GM19193 (cell line): ENCODE data around the gene SLC1A1.

Source experiments
- POLR2A ChIP-seq: IDR thresholded peaks from 4 replicates; pipeline ENCODE4 v1.6.1; 2011; ENCODE audit not compliant: insufficient read depth, insufficient read length; ENCODE audit errors: extremely low read depth

Gene SLC1A1

DNA sequence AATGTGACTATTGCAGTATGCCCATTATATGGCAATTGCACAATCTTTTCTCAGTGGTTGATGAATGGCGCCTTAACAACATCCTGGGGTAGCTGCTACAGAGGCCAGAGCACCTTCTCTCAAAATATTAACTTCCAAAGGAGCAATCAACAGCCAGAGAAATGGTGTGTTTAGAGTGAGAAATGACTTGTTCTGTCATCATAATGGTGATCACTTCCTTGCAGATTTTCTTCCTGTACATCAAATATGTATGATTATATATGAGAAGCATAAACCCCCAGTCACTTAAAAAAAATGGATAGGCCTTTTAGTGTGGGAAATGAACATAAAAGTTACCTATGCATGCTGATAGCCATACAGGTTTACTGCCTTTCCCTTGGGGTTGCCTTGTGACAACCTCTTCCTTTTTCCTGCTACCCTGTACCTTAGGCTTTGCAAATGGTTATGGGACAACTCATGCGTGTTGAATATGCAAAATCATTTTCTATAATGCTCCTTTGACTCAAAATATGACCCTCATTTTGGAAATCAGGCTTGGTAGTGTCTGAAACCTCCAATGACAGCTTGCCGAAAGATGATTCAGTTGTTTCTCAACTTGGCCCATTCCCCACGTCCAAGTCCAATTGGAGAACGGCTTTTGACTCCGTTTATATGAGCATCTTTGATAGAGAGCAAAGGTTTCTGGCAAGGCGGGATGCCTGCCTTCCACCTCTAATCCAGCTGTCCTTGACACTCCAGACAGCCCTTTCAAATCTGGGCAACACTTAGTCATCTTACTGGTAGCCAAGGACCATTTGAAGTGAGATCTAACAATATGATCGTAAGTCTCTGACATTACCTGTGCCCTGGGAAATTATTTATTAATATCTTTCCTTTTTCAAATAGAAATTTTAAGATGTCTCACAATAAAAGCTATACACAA, 69.3 kb downstream of the SLC1A1 start:
- TF ChIP-seq POLR2A: no peak

DNA sequence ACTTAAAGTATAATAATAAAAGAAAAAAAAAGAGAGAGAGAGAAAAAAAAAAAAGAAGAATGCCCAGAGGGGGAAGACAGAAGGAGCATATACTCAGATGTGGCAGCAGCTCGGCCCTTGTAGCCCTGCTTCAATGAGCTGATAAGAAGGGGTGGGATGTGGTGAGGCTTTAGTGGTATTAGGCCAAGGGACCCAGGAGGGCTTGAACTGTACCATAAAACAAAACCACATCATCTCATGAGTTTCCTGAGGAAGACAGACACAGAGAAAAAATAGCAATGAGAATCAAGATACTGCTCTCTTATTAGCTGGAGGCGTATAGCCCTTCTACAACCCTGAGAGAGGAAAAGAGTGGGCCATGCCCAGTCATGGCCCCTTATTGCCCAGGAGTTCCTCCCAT, 72.8 kb downstream of the SLC1A1 start:
- no peak for TF ChIP-seq POLR2A

DNA sequence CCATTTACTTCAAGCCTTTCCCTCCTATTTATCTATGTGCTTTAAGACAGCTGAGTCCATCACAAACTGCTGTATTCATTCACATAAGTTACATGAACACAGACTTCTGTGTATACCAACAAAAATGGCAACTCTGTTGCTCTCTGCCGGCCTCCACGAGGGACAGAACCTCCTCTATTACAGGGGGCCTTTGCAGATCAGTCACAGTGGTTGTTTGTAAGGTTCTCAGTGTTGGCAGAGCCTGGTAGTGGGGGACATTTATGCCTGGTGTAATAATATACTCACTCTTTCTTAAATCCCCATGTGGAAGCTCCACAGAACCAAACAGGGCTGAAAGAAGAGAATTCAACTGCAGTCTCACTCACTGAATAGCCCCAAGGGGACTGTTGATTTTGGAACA, 76.5 kb downstream of the SLC1A1 start:
- TF ChIP-seq POLR2A: no peak

DNA sequence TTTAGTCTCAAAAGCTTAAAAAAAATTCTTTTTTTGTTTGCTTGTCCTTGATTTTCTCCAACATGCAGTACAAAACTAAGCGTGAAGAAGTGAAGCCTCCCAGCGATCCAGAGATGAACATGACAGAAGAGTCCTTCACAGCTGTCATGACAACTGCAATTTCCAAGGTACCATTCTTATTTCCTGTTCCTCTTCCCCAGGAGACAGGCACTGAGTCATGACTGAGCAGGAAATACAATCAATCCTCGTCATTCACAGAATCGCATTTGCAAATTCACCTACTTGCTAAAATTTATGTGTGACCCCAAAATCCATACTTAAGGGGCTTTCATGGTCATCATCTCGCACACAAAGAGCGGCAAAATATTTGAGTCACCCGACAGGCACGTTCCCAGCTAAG, 77.3 kb downstream of the SLC1A1 start:
- TF ChIP-seq POLR2A: no peak

DNA sequence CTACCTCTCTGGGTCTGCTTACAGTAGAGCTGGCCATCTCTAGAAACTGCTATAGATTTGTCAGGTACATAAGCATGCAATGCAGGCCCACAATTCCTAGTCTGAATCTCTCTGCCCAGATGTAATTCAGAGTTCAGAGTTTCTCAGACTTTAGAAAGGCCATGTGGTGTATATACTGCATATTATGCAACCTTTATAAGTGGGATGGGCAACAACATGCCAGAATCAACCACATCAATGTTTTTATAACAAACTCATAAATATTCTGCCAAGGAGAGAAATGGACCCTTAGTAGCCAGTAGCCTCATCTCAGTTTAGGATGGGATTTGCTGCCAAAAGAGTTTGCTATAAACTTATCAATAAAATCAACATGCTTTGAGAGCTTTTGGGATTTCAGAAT, 78.8 kb downstream of the SLC1A1 start:
- TF ChIP-seq POLR2A: no peak

DNA sequence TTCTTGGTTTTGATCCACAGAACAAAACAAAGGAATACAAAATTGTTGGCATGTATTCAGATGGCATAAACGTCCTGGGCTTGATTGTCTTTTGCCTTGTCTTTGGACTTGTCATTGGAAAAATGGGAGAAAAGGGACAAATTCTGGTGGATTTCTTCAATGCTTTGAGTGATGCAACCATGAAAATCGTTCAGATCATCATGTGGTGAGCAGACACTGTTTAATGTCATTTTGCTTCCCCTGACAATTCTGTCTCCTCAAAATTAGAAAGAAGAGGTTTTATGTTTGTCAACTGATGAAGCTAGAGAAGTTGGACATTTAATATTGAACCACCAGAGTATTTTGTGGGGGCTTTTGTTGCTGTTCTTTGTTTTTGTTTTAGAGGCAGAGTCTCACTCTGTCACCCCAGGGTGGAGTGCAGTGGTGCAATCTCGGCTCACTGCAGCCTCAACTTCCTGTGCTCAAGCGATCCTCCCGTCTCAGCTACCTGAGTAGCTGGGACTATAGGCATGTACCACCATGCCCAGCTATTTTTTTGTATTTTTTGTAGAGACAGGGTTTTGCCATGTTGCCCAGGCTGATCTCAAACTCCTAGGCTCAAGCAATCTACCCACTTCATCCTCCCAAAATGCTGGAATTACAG, 82.0 kb downstream of the SLC1A1 start:
- TF ChIP-seq POLR2A: no peak

DNA sequence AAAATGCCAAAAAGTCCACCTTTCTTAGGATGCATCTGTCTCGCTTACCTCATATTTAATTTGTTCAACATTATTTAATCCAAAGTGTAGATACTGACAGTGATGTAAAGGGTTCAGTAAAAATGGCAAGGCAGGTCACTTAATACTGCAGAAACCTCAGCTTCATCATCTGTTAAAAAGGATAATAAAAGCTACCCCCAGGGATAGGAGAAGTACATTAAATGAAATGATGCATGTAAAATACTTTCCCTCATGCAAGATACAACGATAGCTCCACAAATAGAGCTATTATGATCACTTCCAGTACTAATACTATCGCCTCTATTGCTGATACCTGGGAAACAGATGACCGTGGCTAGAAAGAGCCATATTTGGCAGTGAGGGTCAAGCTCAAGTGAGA, 82.9 kb downstream of the SLC1A1 start:
- no peak for TF ChIP-seq POLR2A

DNA sequence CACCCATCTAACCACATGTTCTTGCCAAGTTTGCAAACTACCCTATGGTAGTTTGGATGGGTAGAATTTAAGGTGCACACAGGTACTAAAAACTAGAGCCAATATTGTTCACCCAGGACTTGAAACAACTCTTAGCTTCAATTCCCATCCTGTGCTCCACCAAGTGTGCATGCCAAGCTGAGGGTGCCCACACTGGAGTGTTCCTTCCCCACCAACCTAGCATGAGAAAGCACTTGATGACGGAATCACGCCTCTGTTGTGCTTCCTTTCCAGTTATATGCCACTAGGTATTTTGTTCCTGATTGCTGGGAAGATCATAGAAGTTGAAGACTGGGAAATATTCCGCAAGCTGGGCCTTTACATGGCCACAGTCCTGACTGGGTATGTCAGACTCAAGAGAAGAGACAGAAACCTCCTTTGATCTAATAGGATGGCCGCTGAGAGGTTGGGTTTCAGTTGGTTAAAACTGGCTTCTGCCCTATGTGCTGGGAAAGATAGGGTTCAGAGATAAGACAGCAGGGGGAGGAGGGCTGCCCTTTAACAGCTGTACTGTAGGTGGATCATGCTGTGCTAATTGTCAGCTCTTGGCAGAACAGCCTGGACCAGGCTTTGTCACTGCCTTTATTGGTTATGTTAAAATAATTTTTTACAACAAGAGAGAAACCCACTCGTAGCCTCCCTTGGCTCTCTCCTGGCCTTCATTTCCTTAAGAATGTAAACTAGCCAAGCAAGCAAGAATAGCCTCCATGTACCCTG, 83.5 kb downstream of the SLC1A1 start:
- no peak for TF ChIP-seq POLR2A

DNA sequence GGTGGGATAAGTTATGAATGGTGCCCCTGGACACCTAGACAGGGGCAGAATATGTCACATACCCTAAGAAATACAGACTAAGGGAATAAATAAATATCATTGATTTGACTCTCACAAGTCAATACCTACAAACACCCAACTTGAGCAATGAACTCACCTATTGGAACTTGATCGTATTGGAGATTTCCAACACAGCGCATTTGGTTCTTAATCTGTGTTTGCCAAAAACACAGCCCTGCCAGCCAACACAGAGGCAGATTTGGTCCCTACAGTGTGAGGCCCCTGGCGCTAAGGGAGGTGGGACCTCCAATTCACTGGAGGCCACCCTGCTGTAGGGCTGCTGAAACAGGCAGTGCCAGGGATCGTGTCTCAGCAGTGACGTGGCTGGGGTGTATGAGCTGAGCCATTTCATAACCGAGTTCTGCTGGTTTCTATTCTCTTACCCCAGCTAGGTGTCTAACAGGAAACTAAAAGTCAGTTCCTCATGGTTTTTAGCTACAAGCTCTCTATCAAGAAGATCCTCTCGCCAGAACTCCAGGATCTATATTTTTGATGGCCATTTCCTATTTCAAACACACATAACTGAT, 84.5 kb downstream of the SLC1A1 start:
- TF ChIP-seq POLR2A: no peak

DNA sequence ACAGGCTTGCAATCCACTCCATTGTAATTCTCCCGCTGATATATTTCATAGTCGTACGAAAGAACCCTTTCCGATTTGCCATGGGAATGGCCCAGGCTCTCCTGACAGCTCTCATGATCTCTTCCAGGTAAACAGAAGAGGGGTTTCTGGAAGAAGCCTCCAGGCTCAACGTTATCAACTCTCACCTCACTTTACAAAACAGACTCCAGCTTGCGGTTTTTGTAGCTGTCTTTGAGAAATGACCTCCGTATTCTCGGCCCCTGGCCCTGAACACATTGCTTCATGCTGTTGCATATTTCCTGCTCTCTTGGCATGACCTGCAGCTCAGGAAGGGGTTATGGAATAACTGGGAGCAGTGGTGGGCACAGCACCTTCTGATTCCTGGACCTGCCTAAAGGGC, 85.7 kb downstream of the SLC1A1 start:
- TF ChIP-seq POLR2A: no peak

DNA sequence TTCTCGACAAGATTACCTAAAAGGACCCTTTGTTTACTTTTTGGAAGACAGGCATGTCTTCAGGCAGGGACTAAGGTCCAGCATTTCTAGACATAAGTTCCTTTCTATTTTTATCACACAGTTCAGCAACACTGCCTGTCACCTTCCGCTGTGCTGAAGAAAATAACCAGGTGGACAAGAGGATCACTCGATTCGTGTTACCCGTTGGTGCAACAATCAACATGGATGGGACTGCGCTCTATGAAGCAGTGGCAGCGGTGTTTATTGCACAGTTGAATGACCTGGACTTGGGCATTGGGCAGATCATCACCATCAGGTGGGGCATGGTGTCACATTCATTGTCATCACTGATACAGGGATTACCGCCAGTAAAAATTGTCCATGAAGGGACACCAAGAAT, 86.2 kb downstream of the SLC1A1 start:
- no peak for TF ChIP-seq POLR2A

DNA sequence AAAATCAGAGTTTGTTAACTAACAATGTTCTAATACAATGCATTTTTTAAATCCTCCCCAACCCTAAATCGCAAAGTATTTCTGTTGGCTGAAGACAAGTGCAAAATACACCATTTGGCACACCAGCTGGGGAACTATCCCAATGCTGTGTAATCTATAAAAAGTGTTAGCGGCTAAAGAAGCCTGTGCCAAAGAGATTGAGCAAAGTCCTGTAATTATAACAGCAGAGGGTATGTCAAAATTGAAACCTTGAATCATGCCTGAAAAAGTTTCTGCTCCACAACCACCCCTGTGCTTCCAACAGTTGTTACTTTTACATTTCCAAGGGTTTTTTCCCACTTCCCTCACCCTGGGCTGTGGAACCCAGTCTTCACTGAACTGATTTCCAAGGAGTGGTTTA, 88.7 kb downstream of the SLC1A1 start:
- TF ChIP-seq POLR2A: no peak

DNA sequence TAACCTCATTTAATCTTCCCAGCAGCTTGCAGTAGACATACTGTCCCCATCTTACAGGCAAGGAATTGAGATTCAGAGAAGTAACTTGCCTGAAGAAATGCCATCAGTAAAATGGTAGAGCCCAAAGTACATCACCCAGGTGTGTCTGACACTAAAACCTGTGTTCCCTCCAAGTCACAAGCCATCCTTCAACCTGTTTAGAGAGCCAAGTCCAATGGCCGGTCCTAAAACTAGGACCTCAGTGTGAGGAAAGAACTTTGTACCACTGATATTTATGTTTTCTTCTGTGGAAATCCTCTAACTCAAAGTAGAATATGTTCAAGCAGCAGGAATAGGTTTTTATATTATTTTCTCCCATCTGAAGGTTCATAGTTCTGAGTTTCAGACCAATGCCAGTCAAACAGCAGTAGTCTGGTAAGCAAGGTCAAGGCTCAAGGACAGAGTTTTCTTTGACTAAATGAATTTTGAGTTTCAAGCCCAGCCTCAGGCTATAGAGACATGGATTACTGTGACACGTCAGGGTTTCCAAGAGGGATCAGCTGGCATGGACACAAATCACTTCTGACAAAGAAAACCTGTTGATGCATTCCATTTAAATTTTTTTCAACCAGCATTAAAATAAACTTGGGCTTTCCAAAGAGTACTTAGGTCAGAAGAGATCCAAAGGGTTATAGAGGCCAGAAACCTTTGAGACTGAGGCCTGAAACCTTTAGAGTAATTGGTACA, 90.9 kb downstream of the SLC1A1 start:
- no peak for TF ChIP-seq POLR2A

DNA sequence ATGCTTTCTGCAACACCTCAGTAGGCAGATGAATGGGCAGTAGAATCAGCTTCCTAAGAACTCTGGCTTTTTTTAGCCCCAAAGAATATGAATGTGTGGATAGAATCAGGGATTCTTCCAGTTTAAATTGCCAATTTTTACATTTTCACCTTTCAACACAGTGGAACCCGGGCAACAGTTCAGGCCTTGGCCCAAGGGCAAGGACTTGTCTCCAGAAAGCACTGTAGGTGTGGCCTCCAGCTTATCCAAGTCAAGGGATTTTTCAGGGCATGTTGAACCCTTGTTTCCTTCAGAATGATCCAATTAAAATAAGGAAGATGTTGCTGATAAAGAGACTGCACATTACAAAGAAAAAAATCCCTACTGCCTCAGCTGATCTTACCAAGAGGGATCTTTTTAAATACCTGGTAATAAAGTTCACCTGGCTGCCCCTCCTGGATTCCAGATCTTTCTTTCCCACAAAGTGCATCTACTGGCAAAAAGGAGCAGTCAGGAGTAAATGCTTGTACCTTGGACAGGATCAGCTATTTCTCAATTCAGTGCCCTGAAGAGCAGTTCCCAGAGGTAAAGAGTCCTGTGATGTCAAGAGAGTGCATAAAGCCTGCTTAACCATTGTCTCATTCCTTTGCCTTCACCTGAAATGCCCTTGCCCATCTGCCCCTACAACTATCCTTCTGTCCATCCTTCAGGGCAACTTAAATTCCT, 91.7 kb downstream of the SLC1A1 start:
- no peak for TF ChIP-seq POLR2A
